NT2/D1 (cell line): ENCODE measurements around the gene AHDC1.

Experiments used
- DNase-seq: peaks from one replicate; pipeline ENCODE4 v3.0.0-alpha.2; 2011; ENCODE audit warnings: low read depth, low spot score
- H3K27me3 ChIP-seq: 2 replicates; pipeline ENCODE4 v1.6.0; 2011; ENCODE audit warnings: mild to moderate bottlenecking; ENCODE audit not compliant: insufficient read length, insufficient read depth
- H3K36me3 ChIP-seq: 2 replicates; pipeline ENCODE4 v1.6.1; 2011; ENCODE audit warnings: mild to moderate bottlenecking, low read length, mixed read lengths; ENCODE audit not compliant: insufficient read depth, insufficient read length
- H3K4me1 ChIP-seq: 2 replicates; pipeline ENCODE4 v1.5.1; 2011; ENCODE audit not compliant: insufficient read depth, insufficient read length
- H3K4me3 ChIP-seq: 2 replicates; pipeline ENCODE4 v1.5.1; 2011; ENCODE audit warnings: low read depth; ENCODE audit not compliant: insufficient read length
- H3K9ac ChIP-seq: 2 replicates; pipeline ENCODE4 v1.6.0; 2011; ENCODE audit warnings: low read depth; ENCODE audit not compliant: insufficient read length
- H3K9me3 ChIP-seq: 2 replicates; pipeline ENCODE4 v1.5.1; 2011; ENCODE audit warnings: mild to moderate bottlenecking, low read length; ENCODE audit not compliant: insufficient read depth
- SUZ12 ChIP-seq: IDR thresholded peaks from 2 replicates; pipeline ENCODE4 v1.6.1; 2011; ENCODE audit not compliant: insufficient read length, insufficient read depth; ENCODE audit errors: extremely low read depth
- YY1 ChIP-seq: IDR thresholded peaks from 2 replicates; pipeline ENCODE4 v1.6.1; 2011; ENCODE audit not compliant: insufficient read length, insufficient read depth
- ZNF274 ChIP-seq: IDR thresholded peaks from 2 replicates; pipeline ENCODE4 v1.6.1; 2011; ENCODE audit warnings: mild to moderate bottlenecking, low read depth, low read length

The AHDC1 gene

DNA sequence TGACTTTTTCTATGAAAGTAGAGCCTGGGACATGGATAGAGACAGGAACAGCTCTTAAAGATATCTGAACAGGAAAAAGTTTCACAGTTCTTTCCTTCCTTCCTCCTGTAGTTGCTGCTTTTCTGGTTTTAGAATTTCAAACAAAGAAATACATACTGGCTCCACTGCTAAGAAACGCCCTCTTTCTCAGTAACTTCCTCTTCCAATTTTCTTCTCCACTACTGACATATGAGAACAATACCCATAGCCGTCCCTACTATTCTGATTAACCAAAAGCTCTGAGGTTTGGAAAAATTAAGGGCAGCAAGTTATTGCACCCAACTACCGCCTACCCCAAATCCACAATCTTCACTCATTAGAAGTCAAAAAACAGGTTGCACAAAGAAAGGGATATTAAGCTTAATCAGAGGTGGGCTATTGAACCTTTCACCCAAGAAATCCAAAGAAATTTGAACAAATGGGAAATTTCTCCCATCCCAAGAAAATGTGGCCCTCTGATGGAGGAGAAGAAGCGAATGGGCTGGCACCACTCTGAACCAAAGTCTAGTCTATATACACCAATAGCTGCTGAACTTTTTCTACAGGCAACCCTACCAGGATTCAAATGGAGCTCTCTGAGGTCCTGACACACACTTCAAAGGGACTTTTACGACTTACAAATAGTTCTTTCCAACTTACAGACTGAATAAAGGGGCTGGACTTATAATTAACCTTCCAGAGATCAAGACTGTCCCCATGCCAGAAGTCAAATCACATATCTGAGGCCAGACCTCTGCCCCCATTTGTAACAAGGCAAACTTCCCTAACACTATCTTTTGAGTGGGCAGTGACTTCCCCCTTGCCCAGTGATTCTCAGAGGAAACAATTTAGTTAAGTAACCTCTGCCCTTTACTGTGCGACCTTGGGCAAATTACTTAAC lies 115.7 kb downstream of the AHDC1 start:
- Histone ChIP-seq H3K36me3 (no peaks in the 10 kb centered on the region), H3K9ac (no peak overlapping the region), H3K4me1 (peaks cover 8% of the 10 kb centered on the region), H3K27me3 (no peaks in the 10 kb centered on the region), H3K9me3 (no peaks in the 10 kb centered on the region), H3K4me3 (peak overlapping the region; percentile 95)
- no peak for DNase-seq
- TF ChIP-seq YY1 (no peak), ZNF274 (no peak), SUZ12 (no peak)

DNA sequence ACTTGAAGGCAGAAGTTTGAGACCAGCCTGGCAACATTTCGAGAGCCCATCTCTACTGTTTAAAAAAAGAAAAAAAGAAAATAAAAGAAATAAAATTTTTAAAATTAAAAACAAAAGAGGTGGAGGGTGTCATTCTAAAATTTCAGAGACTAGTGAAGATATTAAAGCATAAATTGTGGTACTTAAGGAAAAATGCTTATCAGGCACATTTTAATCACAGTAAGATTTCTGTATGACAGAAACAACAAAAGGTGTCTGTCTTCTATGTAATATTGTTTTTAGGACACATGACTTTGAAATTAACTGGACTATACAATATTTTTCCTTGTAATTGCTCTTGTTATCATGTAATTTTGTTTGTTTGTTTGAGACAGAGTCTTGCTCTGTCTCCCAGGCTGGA lies 118.6 kb downstream of the AHDC1 start:
- no peaks in the 10 kb centered on the region for H3K36me3 ChIP-seq
- H3K9me3 ChIP-seq, result no peaks in the 10 kb centered on the region
- no peak overlapping the region for H3K9ac ChIP-seq
- no peaks in the 10 kb centered on the region for H3K4me1 ChIP-seq
- DNase-seq, result no peak
- no peak overlapping the region for H3K4me3 ChIP-seq
- TF ChIP-seq SUZ12 (no peak), ZNF274 (no peak), YY1 (no peak)
- H3K27me3 ChIP-seq, result no peaks in the 10 kb centered on the region
